K562 (cell line): ENCODE results near the gene FAM184B.

Source experiments
- GTF2F1 ChIP-seq: IDR thresholded peaks from 2 replicates; pipeline ENCODE4 v1.6.1; 2011; ENCODE audit warnings: low read depth, low read length, improper control_type of control experiment
- ZBTB8A ChIP-seq: fragments of 450-650 bp; IDR thresholded peaks from 2 replicates; pipeline ENCODE4 v1.6.1; 2018; ENCODE audit warnings: mild to moderate bottlenecking, moderate library complexity; ENCODE audit not compliant: partially characterized antibody

GRCh38 chr4:17763416-17763815 lies 18.0 kb downstream of the FAM184B start:
- no peak for TF ChIP-seq GTF2F1
- TF ChIP-seq ZBTB8A = no peak
